Measurements from ENCODE around the gene S100PBP.
A peak's percentile ranks its signal among the peaks of the same experiment; 100 is the strongest.

Gene S100PBP

DNA sequence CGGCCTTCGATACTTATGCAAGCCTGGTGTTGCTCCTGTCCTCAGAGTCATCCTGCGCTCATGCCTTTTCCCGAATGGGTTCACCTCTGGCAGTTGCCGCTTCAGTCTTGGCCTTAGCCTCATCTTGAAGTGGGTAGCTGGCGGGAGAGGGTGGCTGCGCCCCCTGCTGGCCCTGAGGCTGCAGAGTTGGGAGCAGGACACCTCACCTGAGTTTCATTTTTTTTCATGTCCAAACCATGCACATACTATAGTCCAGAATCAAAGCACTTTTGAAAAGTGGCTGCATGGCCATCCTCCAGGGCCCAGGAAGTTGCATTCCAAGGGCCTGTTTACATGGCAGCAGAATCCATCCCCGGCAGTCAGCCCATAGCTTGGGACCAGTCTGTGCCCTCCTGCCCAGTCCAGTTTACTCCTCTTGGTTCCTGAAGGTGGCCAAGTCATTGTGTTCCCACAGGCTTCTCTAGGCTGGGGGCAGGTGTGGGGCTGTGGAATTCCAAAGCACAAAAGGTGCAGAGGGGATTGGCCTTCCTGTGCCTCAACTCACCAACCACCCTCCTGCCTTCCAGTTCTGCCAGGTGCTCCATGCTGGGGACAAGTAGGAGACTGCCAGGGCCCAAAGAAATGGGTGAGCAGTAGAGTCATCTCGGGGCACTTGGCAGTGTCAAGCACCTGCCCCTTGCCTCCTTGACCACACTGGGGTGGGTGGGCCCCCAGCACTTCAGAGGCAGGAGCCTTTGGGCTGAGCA lies 44.3 kb upstream of the S100PBP start:
- TF ChIP-seq YY1 (IDR thresholded peaks at IDR 0.05; ENCODE audit: low read depth) = no peak
- TF ChIP-seq TAF1 (IDR thresholded peaks at IDR 0.05; ENCODE audit: low read depth) = no peak
- no peak for TF ChIP-seq CEBPB (IDR thresholded peaks at IDR 0.05)
- TF ChIP-seq, protein P1, sequence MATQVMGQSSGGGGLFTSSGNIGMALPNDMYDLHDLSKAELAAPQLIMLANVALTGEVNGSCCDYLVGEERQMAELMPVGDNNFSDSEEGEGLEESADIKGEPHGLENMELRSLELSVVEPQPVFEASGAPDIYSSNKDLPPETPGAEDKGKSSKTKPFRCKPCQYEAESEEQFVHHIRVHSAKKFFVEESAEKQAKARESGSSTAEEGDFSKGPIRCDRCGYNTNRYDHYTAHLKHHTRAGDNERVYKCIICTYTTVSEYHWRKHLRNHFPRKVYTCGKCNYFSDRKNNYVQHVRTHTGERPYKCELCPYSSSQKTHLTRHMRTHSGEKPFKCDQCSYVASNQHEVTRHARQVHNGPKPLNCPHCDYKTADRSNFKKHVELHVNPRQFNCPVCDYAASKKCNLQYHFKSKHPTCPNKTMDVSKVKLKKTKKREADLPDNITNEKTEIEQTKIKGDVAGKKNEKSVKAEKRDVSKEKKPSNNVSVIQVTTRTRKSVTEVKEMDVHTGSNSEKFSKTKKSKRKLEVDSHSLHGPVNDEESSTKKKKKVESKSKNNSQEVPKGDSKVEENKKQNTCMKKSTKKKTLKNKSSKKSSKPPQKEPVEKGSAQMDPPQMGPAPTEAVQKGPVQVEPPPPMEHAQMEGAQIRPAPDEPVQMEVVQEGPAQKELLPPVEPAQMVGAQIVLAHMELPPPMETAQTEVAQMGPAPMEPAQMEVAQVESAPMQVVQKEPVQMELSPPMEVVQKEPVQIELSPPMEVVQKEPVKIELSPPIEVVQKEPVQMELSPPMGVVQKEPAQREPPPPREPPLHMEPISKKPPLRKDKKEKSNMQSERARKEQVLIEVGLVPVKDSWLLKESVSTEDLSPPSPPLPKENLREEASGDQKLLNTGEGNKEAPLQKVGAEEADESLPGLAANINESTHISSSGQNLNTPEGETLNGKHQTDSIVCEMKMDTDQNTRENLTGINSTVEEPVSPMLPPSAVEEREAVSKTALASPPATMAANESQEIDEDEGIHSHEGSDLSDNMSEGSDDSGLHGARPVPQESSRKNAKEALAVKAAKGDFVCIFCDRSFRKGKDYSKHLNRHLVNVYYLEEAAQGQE (IDR thresholded peaks at IDR 0.05; ENCODE audit: low read depth) = no peak
- no peak for TF ChIP-seq NFIC (IDR thresholded peaks at IDR 0.05)
- no peak for TF ChIP-seq FOXM1 (IDR thresholded peaks at IDR 0.05; ENCODE audit: borderline replicate concordance, low read depth)
- no peak for TF ChIP-seq USF1 (IDR thresholded peaks at IDR 0.05)
- TF ChIP-seq RAD21 (IDR thresholded peaks at IDR 0.05; ENCODE audit: low read depth) = peak; percentile 85
- no peak for TF ChIP-seq EGR1 (IDR thresholded peaks at IDR 0.05)
- TF ChIP-seq CREB1 (IDR thresholded peaks at IDR 0.05; ENCODE audit: low read depth) = no peak
- TF ChIP-seq EP300 (IDR thresholded peaks at IDR 0.05; ENCODE audit: borderline replicate concordance) = no peak
- no peak for TF ChIP-seq MAX (IDR thresholded peaks at IDR 0.05)
- peak; percentile 19; the same call in 1 of the 2 replicates for TF ChIP-seq TEAD4 (IDR thresholded peaks at IDR 0.05)
- no peak for TF ChIP-seq ZBTB7A (IDR thresholded peaks at IDR 0.05; ENCODE audit: low read depth)
- TF ChIP-seq TCF12 (IDR thresholded peaks at IDR 0.05; ENCODE audit: low read depth) = no peak

DNA sequence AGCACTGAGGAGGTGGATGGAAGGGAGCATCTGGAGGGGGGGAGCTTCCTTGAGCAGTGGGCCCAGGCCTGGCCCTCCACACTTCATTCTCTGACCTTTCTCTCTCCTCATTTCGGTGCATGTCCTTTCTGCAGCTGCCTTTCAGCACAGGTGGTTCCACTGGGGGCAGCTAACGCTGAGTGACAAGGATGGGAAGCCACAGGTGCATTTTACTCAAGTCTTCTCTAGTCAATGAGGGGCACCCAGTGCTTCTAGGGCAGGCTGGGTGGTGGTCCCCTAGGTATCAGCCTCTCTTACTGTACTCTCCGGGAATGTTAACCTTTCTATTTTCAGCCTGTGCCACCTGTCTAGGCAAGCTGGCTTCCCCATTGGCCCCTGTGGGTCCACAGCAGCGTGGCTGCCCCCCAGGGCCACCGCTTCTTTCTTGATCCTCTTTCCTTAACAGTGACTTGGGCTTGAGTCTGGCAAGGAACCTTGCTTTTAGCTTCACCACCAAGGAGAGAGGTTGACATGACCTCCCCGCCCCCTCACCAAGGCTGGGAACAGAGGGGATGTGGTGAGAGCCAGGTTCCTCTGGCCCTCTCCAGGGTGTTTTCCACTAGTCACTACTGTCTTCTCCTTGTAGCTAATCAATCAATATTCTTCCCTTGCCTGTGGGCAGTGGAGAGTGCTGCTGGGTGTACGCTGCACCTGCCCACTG lies 43.5 kb upstream of the S100PBP start:
- TF ChIP-seq EP300 (IDR thresholded peaks at IDR 0.05; ENCODE audit: borderline replicate concordance) = no peak
- TF ChIP-seq RAD21 (IDR thresholded peaks at IDR 0.05; ENCODE audit: low read depth) = no peak
- TF ChIP-seq CREB1 (IDR thresholded peaks at IDR 0.05; ENCODE audit: low read depth) = no peak
- no peak for TF ChIP-seq MAX (IDR thresholded peaks at IDR 0.05)
- TF ChIP-seq FOXM1 (IDR thresholded peaks at IDR 0.05; ENCODE audit: borderline replicate concordance, low read depth) = no peak
- TF ChIP-seq YY1 (IDR thresholded peaks at IDR 0.05; ENCODE audit: low read depth) = no peak
- TF ChIP-seq TEAD4 (IDR thresholded peaks at IDR 0.05) = no peak
- no peak for TF ChIP-seq NFIC (IDR thresholded peaks at IDR 0.05)
- TF ChIP-seq, protein P1 (IDR thresholded peaks at IDR 0.05; ENCODE audit: low read depth) = no peak
- TF ChIP-seq USF1 (IDR thresholded peaks at IDR 0.05) = no peak

GRCh38 chr1:32774464-32774808 lies 43.0 kb upstream of the S100PBP start:
- TF ChIP-seq NFIC (IDR thresholded peaks at IDR 0.05) (no peak), EP300 (IDR thresholded peaks at IDR 0.05; ENCODE audit: borderline replicate concordance) (no peak), TCF12 (IDR thresholded peaks at IDR 0.05; ENCODE audit: low read depth) (no peak), FOXM1 (IDR thresholded peaks at IDR 0.05; ENCODE audit: borderline replicate concordance, low read depth) (no peak), MAX (IDR thresholded peaks at IDR 0.05) (no peak), ZBTB7A (IDR thresholded peaks at IDR 0.05; ENCODE audit: low read depth) (no peak), CEBPB (IDR thresholded peaks at IDR 0.05) (no peak), TEAD4 (IDR thresholded peaks at IDR 0.05) (no peak), USF1 (IDR thresholded peaks at IDR 0.05) (no peak), EGR1 (IDR thresholded peaks at IDR 0.05) (no peak), CREB1 (IDR thresholded peaks at IDR 0.05; ENCODE audit: low read depth) (no peak), TAF1 (IDR thresholded peaks at IDR 0.05; ENCODE audit: low read depth) (no peak)
- TF ChIP-seq, protein P1 (IDR thresholded peaks at IDR 0.05; ENCODE audit: low read depth) = no peak

All from Ishikawa (cell line).